ENCODE data around the gene METTL17. TPM values are rescaled to one million over a fixed set of nuclear protein-coding genes. Genes with fewer than 3 reads are reported as not detected.
"Not testable (repeated sequence)": the region's sequence is repeated elsewhere in the genome, so short reads cannot be mapped to it uniquely, and the experiment has no call there.

The METTL17 gene
- total and polyA plus RNA-seq, 2 of the 8 experiments (the other 6 are each of a cell fraction or from before 2014, with no cell fraction given) = 73.8 to 138 TPM

- TF ChIP-seq GABPA (IDR thresholded peaks at IDR 0.05; ENCODE audit: borderline replicate concordance, insufficient read depth, low read length) (peak; percentile 95), SP4 (IDR thresholded peaks at IDR 0.05; ENCODE audit: low read length) (no peak), RXRA (IDR thresholded peaks at IDR 0.05; ENCODE audit: insufficient read depth, low read depth, low read length) (no peak), BRCA1 (IDR thresholded peaks at IDR 0.05; ENCODE audit: low read depth, low read length) (no peak)
Observed at GRCh38 chr14:20989787-20990600, at the start of gene METTL17 (continued).

DNA sequence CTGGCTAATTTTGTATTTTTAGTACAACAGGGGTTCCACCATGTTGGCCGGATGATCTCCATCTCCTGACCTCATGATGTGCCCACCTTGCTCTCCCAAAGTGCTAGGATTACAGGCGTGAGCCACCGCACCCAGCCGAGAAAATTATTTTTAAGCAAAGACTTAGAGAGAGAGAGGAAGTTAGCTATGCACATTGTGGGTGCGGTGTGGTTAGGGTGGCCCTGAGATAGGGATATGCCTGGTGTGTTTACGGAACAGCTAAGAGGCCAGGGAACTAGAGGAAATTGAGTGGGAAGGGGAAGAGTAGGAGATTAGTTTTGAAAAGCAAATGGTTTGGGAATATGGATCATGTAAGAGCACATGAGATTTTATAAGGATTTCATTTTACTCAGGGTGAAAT, 44.6 kb upstream of the METTL17 start:
- H3K4me1 ChIP-seq (replicated peaks in 1 of 4; ENCODE audit: control insufficient read depth in 3 of 4, insufficient read depth in 4 of 4, low read length in 3 of 4); H4K8ac ChIP-seq (ENCODE audit: extremely low read depth, insufficient read depth, low read length); DNase-seq (ENCODE audit: low read depth in 1 of 2, low spot score in 2 of 2); H2BK15ac ChIP-seq (ENCODE audit: low read length); H3K56ac ChIP-seq (replicated peaks; ENCODE audit: insufficient read length, low read depth, low read length); H3K79me1 ChIP-seq (ENCODE audit: low read depth, low read length); H3K27me3 ChIP-seq (replicated peaks in 1 of 4; ENCODE audit: control insufficient read depth in 3 of 4, extremely low read depth in 1 of 4, insufficient read depth in 3 of 4, low read length in 3 of 4); H2BK20ac ChIP-seq (ENCODE audit: low read length); H3K23me2 ChIP-seq (ENCODE audit: low read depth, low read length); H2AK5ac ChIP-seq (ENCODE audit: low read depth, low read length); H2BK12ac ChIP-seq (ENCODE audit: low read depth, low read length); H3K27ac ChIP-seq (ENCODE audit: low read depth, low read length); H3K18ac ChIP-seq (ENCODE audit: extremely low read depth, low read length); H3K4me2 ChIP-seq (ENCODE audit: insufficient read depth in 1 of 2, low read depth in 2 of 2, low read length in 2 of 2); H3K4ac ChIP-seq (replicated peaks; ENCODE audit: insufficient read length, low read depth, low read length); H2BK5ac ChIP-seq (ENCODE audit: low read depth, low read length); H3K4me3 ChIP-seq (ENCODE audit: extremely low read depth in 1 of 4, insufficient read depth in 2 of 4, low read depth in 3 of 4, low read length in 4 of 4); H3K14ac ChIP-seq (ENCODE audit: insufficient read length); H3K36me3 ChIP-seq (ENCODE audit: control insufficient read depth in 2 of 4, insufficient read depth in 4 of 4, low read length in 3 of 4); H4K5ac ChIP-seq (ENCODE audit: insufficient read length, low read depth, low read length); POLR2A ChIA-PET (ENCODE audit: partially characterized antibody); H3K9me3 ChIP-seq (ENCODE audit: insufficient read depth in 2 of 2, low read depth in 1 of 2, low read length in 1 of 2); H4K91ac ChIP-seq (replicated peaks; ENCODE audit: insufficient read length, low read length); H3K9ac ChIP-seq (replicated peaks in 1 of 4; ENCODE audit: extremely low read depth in 1 of 4, low read depth in 3 of 4, low read length in 3 of 4); H4K20me1 ChIP-seq (replicated peaks in 1 of 2; ENCODE audit: control insufficient read depth in 1 of 2, insufficient read depth in 2 of 2, low read length in 2 of 2); H2BK120ac ChIP-seq (replicated peaks; ENCODE audit: low read depth, low read length); H3K23ac ChIP-seq (ENCODE audit: insufficient read length); FAIRE-seq; H3K79me2 ChIP-seq (ENCODE audit: control insufficient read depth in 1 of 2, insufficient read depth in 2 of 2, low read length in 2 of 2); H2AFZ ChIP-seq (ENCODE audit: low read length): not testable (repeated sequence)
- CTCF ChIA-PET (ENCODE audit: partially characterized antibody) = interaction anchor here (1.2 kb wide), 1 partner anchor 14 kb away, joined by 3 read pairs; no protein-coding TSS in a partner anchor
- WGBS, 2 experiments (ENCODE audit: extremely low coverage in 1 of 2, insufficient coverage in 1 of 2, insufficient read length in 1 of 2, insufficient replicate concordance in 2 of 2, low coverage in 1 of 2, low lambda C conversion rate in 2 of 2, missing lambda C conversion rate in 1 of 2) = 95% methylated on average over 6 of the region's 6 CpGs; no CpG with 5 or more reads in 1 of the 2 experiments
